Naive B cell (primary cell): ENCODE results near the gene HMOX1. TPM values are rescaled to one million over a fixed set of nuclear protein-coding genes. Genes with fewer than 3 reads are reported as not detected.
"Not testable (repeated sequence)": the region's sequence is repeated elsewhere in the genome, so short reads cannot be mapped to it uniquely, and the experiment has no call there.

Experiments
- ATAC-seq, 2 donors: fragments of 150-1000 bp; cut with Tn5 transposase; 2 replicates each; pipeline ENCODE4 v1.10.0; 2021; ENCODE audit warnings: low read depth in 2 of 2, mild to moderate bottlenecking in 2 of 2, moderate library complexity in 2 of 2
- DNase-seq: peaks from one replicate; pipeline ENCODE4 v3.0.0; 2022
- H3K27ac Mint-ChIP-seq, 6 donors: one replicate each; pipeline ENCODE4 v1.8.0; 2020 to 2022; ENCODE audit warnings: mild to moderate bottlenecking in 6 of 6, mixed read lengths in 6 of 6, moderate library complexity in 5 of 6, inconsistent platforms in 2 of 6
- H3K27me3 Mint-ChIP-seq, 3 donors: one replicate each; pipeline ENCODE4 v1.8.0; 2021 to 2022; ENCODE audit warnings: mixed read lengths in 3 of 3, mild to moderate bottlenecking in 1 of 3
- H3K36me3 Mint-ChIP-seq, 2 donors: one replicate each; pipeline ENCODE4 v1.8.0; 2020 to 2022; ENCODE audit warnings: mixed read lengths in 2 of 2, inconsistent platforms in 1 of 2, mild to moderate bottlenecking in 1 of 2
- H3K4me1 Mint-ChIP-seq, 3 donors: one replicate each; pipeline ENCODE4 v1.8.0; 2020 to 2022; ENCODE audit warnings: mixed read lengths in 3 of 3, inconsistent platforms in 1 of 3, mild to moderate bottlenecking in 1 of 3, moderate library complexity in 1 of 3
- H3K4me3 Mint-ChIP-seq, 8 donors: one replicate each; pipeline ENCODE4 v1.8.0; 2020 to 2022; ENCODE audit warnings: mild to moderate bottlenecking in 8 of 8, mixed read lengths in 8 of 8, moderate library complexity in 8 of 8, inconsistent platforms in 2 of 8
- H3K9me3 Mint-ChIP-seq, 7 donors: one replicate each; pipeline ENCODE4 v1.8.0; 2020 to 2022; ENCODE audit warnings: mixed read lengths in 7 of 7, mild to moderate bottlenecking in 5 of 7, inconsistent platforms in 2 of 7, moderate library complexity in 1 of 7
- polyA plus RNA-seq, 6 donors: library from polyadenylated mRNA; unstranded; fragments of 300-500 nt; fragmentation: Illumina TruSeq; gene quantifications; one replicate each; pipeline ENCODE4 v1.2.3, GENCODE V29; 2021; ENCODE audit warnings: low read depth in 6 of 6

Gene HMOX1
- polyA plus RNA-seq, 6 donors from 2014 or later, result 1.2 to 6.3 (median 2.1) TPM

DNA sequence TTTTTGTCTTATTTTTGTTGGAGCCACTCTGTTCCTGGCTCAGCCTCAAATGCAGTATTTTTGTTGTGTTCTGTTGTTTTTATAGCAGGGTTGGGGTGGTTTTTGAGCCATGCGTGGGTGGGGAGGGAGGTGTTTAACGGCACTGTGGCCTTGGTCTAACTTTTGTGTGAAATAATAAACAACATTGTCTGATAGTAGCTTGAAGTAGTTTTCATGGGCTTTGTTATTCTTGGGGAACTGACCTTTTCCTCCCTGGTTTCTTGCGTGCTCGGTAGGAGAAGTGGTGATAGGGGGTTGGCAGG, 13.1 kb downstream of the HMOX1 start:
- Mint-ChIP-seq H3K27ac (peak overlapping the region in 3 of 6 donors; percentile 69 to 87 (median 72)), H3K9me3 (no peaks in the 10 kb centered on the region), H3K36me3 (no peaks in the 10 kb centered on the region), H3K4me1 (peaks cover 7 to 42% (median 31%) of the 10 kb centered on the region in 3 donors), H3K27me3 (no peaks in the 10 kb centered on the region), H3K4me3 (no peak overlapping the region)
- ATAC-seq, result no peak
- no peak for DNase-seq

- peak overlapping the region in 1 of 6 donors; percentile 58 for H3K27ac Mint-ChIP-seq
- H3K4me1 Mint-ChIP-seq, result peaks cover 12 to 43% (median 28%) of the 10 kb centered on the region in 3 donors
- DNase-seq (no peak), ATAC-seq (no peak)
- H3K4me3 Mint-ChIP-seq, result peak overlapping the region in 1 of 8 donors; percentile 38
- no peaks in the 10 kb centered on the region for H3K27me3 Mint-ChIP-seq
- peaks cover 0 to 4% of the 10 kb centered on the region in 2 donors for H3K36me3 Mint-ChIP-seq
- H3K9me3 Mint-ChIP-seq, result no peaks in the 10 kb centered on the region
Observed at GRCh38 chr22:35394810-35395563, 14.1 kb downstream of the HMOX1 start.

GRCh38 chr22:35396622-35397021, 15.7 kb downstream of the HMOX1 start:
- H3K4me3 Mint-ChIP-seq, result peak overlapping the region in 6 of 8 donors; percentile 16 to 84 (median 64)

DNA sequence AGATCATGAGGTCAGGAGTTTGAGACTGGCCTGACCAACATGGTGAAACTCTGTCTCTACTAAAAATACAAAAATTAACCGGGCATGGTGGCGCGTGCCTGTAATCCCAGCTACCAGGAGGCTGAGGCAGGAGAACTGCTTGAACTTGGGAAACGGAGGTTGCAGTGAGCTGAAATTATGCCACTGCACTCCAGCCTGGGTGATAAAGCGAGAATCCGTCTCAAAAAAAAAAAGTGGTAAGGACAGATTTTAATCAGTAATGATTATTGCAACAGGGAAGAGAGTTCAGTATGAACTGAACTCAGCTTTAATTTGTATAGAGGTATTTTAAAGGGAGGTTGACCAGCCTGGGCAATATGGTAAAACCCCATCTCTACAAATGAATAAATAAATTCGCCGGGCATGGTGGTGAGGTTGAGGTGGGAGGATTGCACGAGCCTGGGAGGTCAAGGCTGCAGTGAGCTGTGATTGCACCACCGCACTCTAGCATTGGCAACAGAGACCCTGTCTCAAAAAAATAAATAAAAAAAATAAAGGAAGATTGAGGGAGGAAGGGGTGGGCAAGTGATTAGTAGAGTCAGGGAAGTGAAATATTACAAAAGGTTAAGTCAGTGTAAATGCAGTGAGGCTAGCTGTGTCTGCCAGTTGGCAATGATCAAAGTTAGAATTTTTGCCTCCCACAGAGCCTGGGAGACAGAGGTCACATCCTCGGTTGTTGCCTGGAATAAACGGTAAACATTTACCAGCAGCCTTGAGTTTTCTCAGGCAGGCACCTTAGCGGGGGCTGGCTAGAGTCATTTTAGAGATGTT, 16.4 kb downstream of the HMOX1 start:
- Mint-ChIP-seq H3K4me1 (peaks cover 23 to 56% (median 42%) of the 10 kb centered on the region in 3 donors), H3K27me3 (no peaks in the 10 kb centered on the region), H3K27ac (peak overlapping the region; percentile 88 to 98 (median 92)), H3K4me3 (peak overlapping the region in 7 of 8 donors; percentile 28 to 84 (median 59)), H3K9me3 (no peaks in the 10 kb centered on the region), H3K36me3 (peaks cover 0 to 7% of the 10 kb centered on the region in 2 donors)
- no peak for DNase-seq
- ATAC-seq, result no peak

More at GRCh38 chr22:35396622-35397021, 15.7 kb downstream of the HMOX1 start:
- not testable (repeated sequence) for H3K27me3 Mint-ChIP-seq, H3K9me3 Mint-ChIP-seq, H3K36me3 Mint-ChIP-seq
- ATAC-seq, result peak; percentile 31 to 35
- Mint-ChIP-seq H3K27ac (peak overlapping the region; percentile 88 to 98 (median 92)), H3K4me1 (peaks cover 21 to 54% (median 38%) of the 10 kb centered on the region in 3 donors)
- peak; percentile 60 for DNase-seq

DNA sequence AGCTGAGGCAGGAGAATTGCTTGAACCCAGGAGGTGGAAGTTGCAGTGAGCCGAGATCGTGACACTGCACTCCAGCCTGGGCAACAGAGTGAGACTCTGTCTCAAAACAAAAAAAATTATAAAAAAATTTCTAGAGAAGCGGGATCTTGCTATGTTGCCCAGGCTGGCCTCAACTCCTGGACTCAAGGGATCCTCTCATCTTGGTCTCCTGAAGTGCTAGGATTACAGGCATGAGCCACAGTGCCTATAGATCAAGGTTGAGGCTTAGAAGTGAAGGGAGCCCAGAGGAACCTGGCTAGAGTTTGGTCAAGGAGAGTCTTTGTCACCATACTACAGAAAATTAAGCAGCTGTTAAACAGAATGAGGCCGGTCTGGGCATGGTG, 17.7 kb downstream of the HMOX1 start:
- Mint-ChIP-seq H3K9me3 (no peaks in the 10 kb centered on the region), H3K4me3 (peak overlapping the region; percentile 68 to 100 (median 100)), H3K36me3 (peaks cover 0 to 7% of the 10 kb centered on the region in 2 donors), H3K27ac (peak overlapping the region in 5 of 6 donors; percentile 56 to 98 (median 89)), H3K4me1 (peaks cover 27 to 60% (median 43%) of the 10 kb centered on the region in 3 donors), H3K27me3 (no peaks in the 10 kb centered on the region)
- ATAC-seq, result no peak
- DNase-seq, result no peak

GRCh38 chr22:35399114-35399677, 18.3 kb downstream of the HMOX1 start:
- H3K27me3 Mint-ChIP-seq, result no peaks in the 10 kb centered on the region
- H3K36me3 Mint-ChIP-seq, result peaks cover 0 to 7% of the 10 kb centered on the region in 2 donors
- H3K9me3 Mint-ChIP-seq, result no peaks in the 10 kb centered on the region
- H3K27ac Mint-ChIP-seq, result peak overlapping the region; percentile 97 to 99 (median 98)
- peaks cover 25 to 62% (median 40%) of the 10 kb centered on the region in 3 donors for H3K4me1 Mint-ChIP-seq
- ATAC-seq (no peak), DNase-seq (no peak)
- H3K4me3 Mint-ChIP-seq, result peak overlapping the region; percentile 96 to 100 (median 100)

GRCh38 chr22:35399678-35400500, 19.0 kb downstream of the HMOX1 start, which contains the start of gene MCM5:
TSS of gene MCM5 (plus strand) at chr22:35400140. CDS start at chr22:35400439, 299 bp downstream.
- ATAC-seq (peak; percentile 95 to 97), DNase-seq (peak; percentile 97)
- Mint-ChIP-seq H3K4me3 (peak within 1 kb of the TSS; percentile 96 to 100 (median 100)), H3K36me3 (peaks cover 0 to 7% of the 10 kb centered on the region in 2 donors), H3K9me3 (no peaks in the 10 kb centered on the region), H3K4me1 (peaks cover 25 to 62% (median 40%) of the 10 kb centered on the region in 3 donors), H3K27me3 (no peaks in the 10 kb centered on the region), H3K27ac (peak within 1 kb of the TSS; percentile 97 to 99 (median 98))

- ATAC-seq (peak; percentile 5 to 11), DNase-seq (no peak)
- Mint-ChIP-seq H3K4me1 (peaks cover 25 to 62% (median 40%) of the 10 kb centered on the region in 3 donors), H3K27me3 (no peaks in the 10 kb centered on the region), H3K27ac (peak overlapping the region in 3 of 6 donors; percentile 98), H3K9me3 (no peaks in the 10 kb centered on the region), H3K36me3 (peaks cover 0 to 7% of the 10 kb centered on the region in 2 donors), H3K4me3 (peak overlapping the region; percentile 96 to 100 (median 100))
Observed at GRCh38 chr22:35400501-35400790, 19.6 kb downstream of the HMOX1 start.

- DNase-seq, result no peak
- Mint-ChIP-seq H3K27ac (peak overlapping the region in 2 of 6 donors; percentile 57 to 98), H3K27me3 (no peaks in the 10 kb centered on the region), H3K4me3 (peak overlapping the region in 7 of 8 donors; percentile 63 to 100 (median 100)), H3K36me3 (peaks cover 0 to 14% of the 10 kb centered on the region in 2 donors), H3K9me3 (no peaks in the 10 kb centered on the region), H3K4me1 (peaks cover 21 to 57% (median 40%) of the 10 kb centered on the region in 3 donors)
- no peak for ATAC-seq
Observed at GRCh38 chr22:35401863-35402262, 21.0 kb downstream of the HMOX1 start.

- peak overlapping the region in 1 of 8 donors; percentile 51 for H3K4me3 Mint-ChIP-seq
- no peaks in the 10 kb centered on the region for H3K9me3 Mint-ChIP-seq
- peaks cover 0 to 27% of the 10 kb centered on the region in 2 donors for H3K36me3 Mint-ChIP-seq
- H3K27me3 Mint-ChIP-seq, result no peaks in the 10 kb centered on the region
- peaks cover 28 to 60% (median 49%) of the 10 kb centered on the region in 3 donors for H3K4me1 Mint-ChIP-seq
- H3K27ac Mint-ChIP-seq, result peak overlapping the region in 1 of 6 donors; percentile 45
- ATAC-seq (no peak), DNase-seq (no peak)
Observed at GRCh38 chr22:35403356-35403755, 22.5 kb downstream of the HMOX1 start.

DNA sequence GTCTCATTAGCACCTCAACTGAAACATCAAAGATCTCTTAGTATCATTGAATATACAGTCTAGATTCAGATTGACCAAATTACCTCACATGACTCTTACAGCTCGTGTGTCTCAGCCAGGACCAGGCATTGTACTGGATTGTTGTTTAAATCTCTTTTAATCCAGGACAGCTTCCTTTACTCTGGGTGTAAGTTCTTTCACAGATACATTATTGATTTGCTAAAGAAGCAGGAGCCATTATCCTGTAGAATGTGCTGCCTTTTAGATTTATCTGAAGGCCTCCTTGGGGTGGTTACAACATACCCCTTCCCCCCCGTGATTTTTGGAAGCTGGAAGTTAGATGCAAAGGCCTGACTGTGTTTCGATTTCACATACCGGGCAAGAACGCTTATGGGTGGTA, 23.3 kb downstream of the HMOX1 start:
- H3K27ac Mint-ChIP-seq, result no peak overlapping the region
- H3K9me3 Mint-ChIP-seq, result no peaks in the 10 kb centered on the region
- no peaks in the 10 kb centered on the region for H3K27me3 Mint-ChIP-seq
- peaks cover 28 to 65% (median 52%) of the 10 kb centered on the region in 3 donors for H3K4me1 Mint-ChIP-seq
- peaks cover 0 to 30% of the 10 kb centered on the region in 2 donors for H3K36me3 Mint-ChIP-seq
- no peak for DNase-seq
- peak overlapping the region in 2 of 8 donors; percentile 51 to 66 for H3K4me3 Mint-ChIP-seq
- no peak for ATAC-seq

DNA sequence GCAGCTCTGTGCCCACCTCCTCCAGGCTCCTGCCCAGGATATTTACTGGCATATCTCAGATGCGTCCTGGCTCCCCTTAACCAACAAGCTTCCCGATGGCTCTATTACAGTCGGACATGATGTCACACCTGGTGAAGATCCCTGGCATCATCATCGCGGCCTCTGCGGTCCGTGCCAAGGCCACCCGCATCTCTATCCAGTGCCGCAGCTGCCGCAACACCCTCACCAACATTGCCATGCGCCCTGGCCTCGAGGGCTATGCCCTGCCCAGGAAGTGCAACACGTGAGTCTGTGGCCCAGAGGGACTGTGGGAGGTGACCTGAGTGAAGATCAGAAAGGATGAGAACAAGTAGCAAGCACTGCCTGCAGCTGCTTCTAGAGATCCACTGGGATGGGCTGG, 25.5 kb downstream of the HMOX1 start:
- Mint-ChIP-seq H3K36me3 (peaks cover 5 to 31% of the 10 kb centered on the region in 2 donors), H3K9me3 (no peaks in the 10 kb centered on the region), H3K4me3 (no peak overlapping the region), H3K4me1 (peaks cover 34 to 71% (median 57%) of the 10 kb centered on the region in 3 donors), H3K27me3 (no peaks in the 10 kb centered on the region), H3K27ac (peak overlapping the region in 3 of 6 donors; percentile 91 to 98 (median 93))
- no peak for DNase-seq
- no peak for ATAC-seq
